Measurements from ENCODE around the gene PARN.

GRCh38 chr16:14524979-14525378 is 105.1 kb downstream of the PARN start:
- TF ChIP-seq, protein P1, sequence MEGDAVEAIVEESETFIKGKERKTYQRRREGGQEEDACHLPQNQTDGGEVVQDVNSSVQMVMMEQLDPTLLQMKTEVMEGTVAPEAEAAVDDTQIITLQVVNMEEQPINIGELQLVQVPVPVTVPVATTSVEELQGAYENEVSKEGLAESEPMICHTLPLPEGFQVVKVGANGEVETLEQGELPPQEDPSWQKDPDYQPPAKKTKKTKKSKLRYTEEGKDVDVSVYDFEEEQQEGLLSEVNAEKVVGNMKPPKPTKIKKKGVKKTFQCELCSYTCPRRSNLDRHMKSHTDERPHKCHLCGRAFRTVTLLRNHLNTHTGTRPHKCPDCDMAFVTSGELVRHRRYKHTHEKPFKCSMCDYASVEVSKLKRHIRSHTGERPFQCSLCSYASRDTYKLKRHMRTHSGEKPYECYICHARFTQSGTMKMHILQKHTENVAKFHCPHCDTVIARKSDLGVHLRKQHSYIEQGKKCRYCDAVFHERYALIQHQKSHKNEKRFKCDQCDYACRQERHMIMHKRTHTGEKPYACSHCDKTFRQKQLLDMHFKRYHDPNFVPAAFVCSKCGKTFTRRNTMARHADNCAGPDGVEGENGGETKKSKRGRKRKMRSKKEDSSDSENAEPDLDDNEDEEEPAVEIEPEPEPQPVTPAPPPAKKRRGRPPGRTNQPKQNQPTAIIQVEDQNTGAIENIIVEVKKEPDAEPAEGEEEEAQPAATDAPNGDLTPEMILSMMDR (IDR thresholded peaks at IDR 0.05): no peak
- no peak for TF ChIP-seq POLR2A (IDR thresholded peaks at IDR 0.05)

Data from stomach (tissue), 4 donors.